Loucy (cell line): Measurements from ENCODE around the gene DOK7.
A peak's percentile ranks its signal among the peaks of the same experiment; 100 is the strongest.

Source experiments
- H2AFZ ChIP-seq: fragments of 200-600 bp; sonication (generic); 2 replicates; pipeline ENCODE4 v1.6.0; 2016; ENCODE audit warnings: antibody characterized with exemption, mild to moderate bottlenecking, low read length, moderate library complexity
- H3F3A ChIP-seq: fragments of 200-600 bp; 2 replicates; pipeline ENCODE4 v1.6.0; 2016; ENCODE audit warnings: antibody characterized with exemption, low read depth, mild to moderate bottlenecking
- H3K27me3 ChIP-seq: fragments of 200-600 bp; sonication (generic); 2 replicates; pipeline ENCODE4 v1.6.1; 2014; ENCODE audit warnings: low read length, mild to moderate bottlenecking; ENCODE audit not compliant: insufficient read depth, poor library complexity, severe bottlenecking
- H3K36me3 ChIP-seq: fragments of 200-600 bp; sonication (generic); 2 replicates; pipeline ENCODE4 v1.6.1; 2016; ENCODE audit warnings: low read length; ENCODE audit not compliant: insufficient read depth
- H3K4me1 ChIP-seq: fragments of 200-600 bp; sonication (generic); 2 replicates; pipeline ENCODE4 v1.5.1; 2014; ENCODE audit warnings: low read length, mild to moderate bottlenecking; ENCODE audit not compliant: insufficient read depth, poor library complexity, severe bottlenecking
- H3K4me2 ChIP-seq: fragments of 200-600 bp; sonication (generic); 2 replicates; pipeline ENCODE4 v1.6.0; 2014; ENCODE audit warnings: antibody characterized with exemption, low read length, low read depth, mild to moderate bottlenecking; ENCODE audit not compliant: poor library complexity, severe bottlenecking
- H3K4me3 ChIP-seq: fragments of 200-600 bp; sonication (generic); 2 replicates; pipeline ENCODE4 v1.5.1; 2014; ENCODE audit warnings: low read length, mild to moderate bottlenecking, mixed read lengths; ENCODE audit not compliant: poor library complexity, severe bottlenecking
- H3K79me2 ChIP-seq: fragments of 200-600 bp; sonication (generic); 2 replicates; pipeline ENCODE4 v1.6.1; 2014; ENCODE audit warnings: low read length; ENCODE audit not compliant: insufficient read depth
- H3K9ac ChIP-seq: fragments of 200-600 bp; sonication (generic); 2 replicates; pipeline ENCODE4 v1.6.0; 2014; ENCODE audit warnings: mild to moderate bottlenecking, low read depth, low read length, moderate library complexity; ENCODE audit not compliant: poor library complexity, severe bottlenecking
- H3K9me2 ChIP-seq: fragments of 200-600 bp; sonication (generic); replicated peaks from 2 replicates; pipeline ENCODE4 v1.6.1; 2016; ENCODE audit warnings: low read depth, low read length, mixed read lengths
- H3K9me3 ChIP-seq: fragments of 200-600 bp; sonication (generic); 2 replicates; pipeline ENCODE4 v1.6.1; 2014; ENCODE audit warnings: mild to moderate bottlenecking, antibody characterized with exemption, low read length, low read depth; ENCODE audit not compliant: insufficient read depth
- H4K20me1 ChIP-seq: fragments of 200-600 bp; sonication (generic); 2 replicates; pipeline ENCODE4 v1.6.0; 2014; ENCODE audit warnings: antibody characterized with exemption, low read length, mild to moderate bottlenecking; ENCODE audit not compliant: insufficient read depth, poor library complexity, severe bottlenecking
- CTCF ChIP-seq: fragments of 200-600 bp; sonication (generic); conservative IDR thresholded peaks from 2 replicates; pipeline ENCODE4 v1.5.1; 2014; ENCODE audit warnings: mild to moderate bottlenecking, antibody characterized with exemption, low read length
- EZH2phosphoT487 ChIP-seq: fragments of 200-600 bp; IDR thresholded peaks from 2 replicates; pipeline ENCODE4 v1.6.1; 2018; ENCODE audit warnings: antibody characterized with exemption, mild to moderate bottlenecking, moderate library complexity, borderline replicate concordance

DOK7 gene

GRCh38 chr4:3479358-3480101 lies 16.4 kb downstream of the DOK7 start:
- H4K20me1 ChIP-seq, result no peaks in the 10 kb centered on the region
- no peak overlapping the region for H3K4me3 ChIP-seq
- no peaks in the 10 kb centered on the region for H3K36me3 ChIP-seq
- no peaks in the 10 kb centered on the region for H3K9me3 ChIP-seq
- H2AFZ ChIP-seq, result no peak overlapping the region
- H3K79me2 ChIP-seq, result no peaks in the 10 kb centered on the region
- H3F3A ChIP-seq, result no peaks in the 10 kb centered on the region
- TF ChIP-seq CTCF, result no peak
- no peak for TF ChIP-seq EZH2phosphoT487
- no peak overlapping the region for H3K9ac ChIP-seq
- H3K4me1 ChIP-seq, result no peaks in the 10 kb centered on the region
- no peaks in the 10 kb centered on the region for H3K27me3 ChIP-seq
- H3K9me2 ChIP-seq, result no peaks in the 10 kb centered on the region
- H3K4me2 ChIP-seq, result no peak overlapping the region

GRCh38 chr4:3480528-3481112 lies 17.5 kb downstream of the DOK7 start:
- H3K4me1 ChIP-seq, result no peaks in the 10 kb centered on the region
- TF ChIP-seq EZH2phosphoT487 (no peak), CTCF (peak; percentile 95)
- no peaks in the 10 kb centered on the region for H3K27me3 ChIP-seq
- no peak overlapping the region for H3K9ac ChIP-seq
- no peak overlapping the region for H3K4me3 ChIP-seq
- no peaks in the 10 kb centered on the region for H3K9me3 ChIP-seq
- no peak overlapping the region for H3K4me2 ChIP-seq
- H3K79me2 ChIP-seq, result no peaks in the 10 kb centered on the region
- 0 out of 2 replicates have a peak overlapping the region, but pooled peaks have one; percentile 20 for H2AFZ ChIP-seq
- H3K9me2 ChIP-seq, result no peaks in the 10 kb centered on the region
- no peaks in the 10 kb centered on the region for H3K36me3 ChIP-seq
- no peaks in the 10 kb centered on the region for H3F3A ChIP-seq
- H4K20me1 ChIP-seq, result no peaks in the 10 kb centered on the region

GRCh38 chr4:3481113-3481531 lies 18.0 kb downstream of the DOK7 start:
- Histone ChIP-seq H3K4me3 (no peak overlapping the region), H3K9ac (no peak overlapping the region), H4K20me1 (no peaks in the 10 kb centered on the region), H2AFZ (0 out of 2 replicates have a peak overlapping the region, but pooled peaks have one; percentile 15), H3K4me2 (no peak overlapping the region), H3K36me3 (no peaks in the 10 kb centered on the region), H3K9me2 (no peaks in the 10 kb centered on the region), H3K79me2 (no peaks in the 10 kb centered on the region), H3K27me3 (no peaks in the 10 kb centered on the region), H3K9me3 (no peaks in the 10 kb centered on the region), H3F3A (no peaks in the 10 kb centered on the region), H3K4me1 (no peaks in the 10 kb centered on the region)
- TF ChIP-seq CTCF (no peak), EZH2phosphoT487 (no peak)
